Activated T-helper 1 cell treated with anti-CD3 and anti-CD28 coated beads, Interleukin-12 subunit alpha, Interleukin-12 subunit beta, Interleukin-2, Interleukin-4 antibody, amounts not matched to agents 30 ng/mL and 10 ng/mL and 1 ng/mL, durations not matched to agents 14 hours and 24 hours and 36 hours (primary cell): ENCODE results near the gene CBLN4. TPM values are rescaled to one million over a fixed set of nuclear protein-coding genes. Genes with fewer than 3 reads are reported as not detected.

Experiments
- DNase-seq: peaks from one replicate; pipeline ENCODE4 v3.0.0; 2021; ENCODE audit warnings: low spot score
- H3K27ac Mint-ChIP-seq: one replicate; pipeline ENCODE4 v1.8.0; 2021; ENCODE audit warnings: mild to moderate bottlenecking, mixed read lengths
- H3K27me3 Mint-ChIP-seq: one replicate; pipeline ENCODE4 v1.8.0; 2022; ENCODE audit warnings: mild to moderate bottlenecking, moderate library complexity, mixed read lengths; ENCODE audit not compliant: insufficient read depth
- H3K36me3 Mint-ChIP-seq: one replicate; pipeline ENCODE4 v1.8.0; 2021; ENCODE audit warnings: low read depth, mixed read lengths
- H3K4me1 Mint-ChIP-seq: one replicate; pipeline ENCODE4 v1.8.0; 2021; ENCODE audit warnings: low read depth, mixed read lengths
- H3K4me3 Mint-ChIP-seq: one replicate; pipeline ENCODE4 v1.8.0; 2021; ENCODE audit warnings: mild to moderate bottlenecking, moderate library complexity, mixed read lengths
- H3K9me3 Mint-ChIP-seq: one replicate; pipeline ENCODE4 v1.8.0; 2021; ENCODE audit warnings: mixed read lengths
- intact Hi-C: fragments of 100-400 bp; cut with micrococcal nuclease; formaldehyde crosslinking; loops from one replicate; pipeline ENCODE4 v1.15.1; 2024
- total RNA-seq: library from RNA; stranded (reverse); gene quantifications from 2 replicates; pipeline ENCODE4 v1.2.3, GENCODE V29; 2022

Gene CBLN4
- total RNA-seq, result not detected in 2 replicates

- H3K4me3 Mint-ChIP-seq, result no peak within 1 kb of the TSS
- no peaks in the 10 kb centered on the region for H3K4me1 Mint-ChIP-seq
- H3K9me3 Mint-ChIP-seq, result peaks cover 9% of the 10 kb centered on the region
- no peak for DNase-seq
- intact Hi-C loops, result no loop called here
- peaks cover 14% of the 10 kb centered on the region for H3K27me3 Mint-ChIP-seq
- H3K36me3 Mint-ChIP-seq, result peaks cover 1% of the 10 kb centered on the region
- H3K27ac Mint-ChIP-seq, result no peak within 1 kb of the TSS
Observed at GRCh38 chr20:56005389-56005715, at the start of gene CBLN4. CBLN4 (minus strand) TSS chr20:56005519; CDS start chr20:56004171, 1,348 bp downstream.

GRCh38 chr20:56043227-56043626 is 37.9 kb upstream of the CBLN4 start:
- Mint-ChIP-seq H3K4me3 (no peak overlapping the region), H3K27ac (no peak overlapping the region), H3K4me1 (no peaks in the 10 kb centered on the region), H3K36me3 (no peaks in the 10 kb centered on the region), H3K9me3 (peaks cover 14% of the 10 kb centered on the region), H3K27me3 (no peaks in the 10 kb centered on the region)
- DNase-seq, result no peak
- intact Hi-C loops, result no loop called here

GRCh38 chr20:56032251-56032650 is 26.9 kb upstream of the CBLN4 start:
- Mint-ChIP-seq H3K4me3 (no peak overlapping the region), H3K27me3 (no peaks in the 10 kb centered on the region)
- intact Hi-C loops, result no loop called here

GRCh38 chr20:56018716-56019115 is 13.4 kb upstream of the CBLN4 start:
- no peaks in the 10 kb centered on the region for H3K4me1 Mint-ChIP-seq
- DNase-seq, result no peak

More at GRCh38 chr20:56032251-56032650, 26.9 kb upstream of the CBLN4 start:
- Mint-ChIP-seq H3K36me3 (no peaks in the 10 kb centered on the region), H3K9me3 (peaks cover 47% of the 10 kb centered on the region), H3K27ac (no peak overlapping the region), H3K4me1 (no peaks in the 10 kb centered on the region)
- DNase-seq, result no peak

GRCh38 chr20:56018194-56018593 is 12.9 kb upstream of the CBLN4 start:
- Mint-ChIP-seq H3K27ac (no peak overlapping the region), H3K4me3 (no peak overlapping the region), H3K9me3 (peaks cover 25% of the 10 kb centered on the region), H3K4me1 (no peaks in the 10 kb centered on the region), H3K36me3 (no peaks in the 10 kb centered on the region), H3K27me3 (no peaks in the 10 kb centered on the region)
- intact Hi-C loops, result no loop called here
- DNase-seq, result no peak

More at GRCh38 chr20:56018716-56019115, 13.4 kb upstream of the CBLN4 start:
- Mint-ChIP-seq H3K4me3 (no peak overlapping the region), H3K27me3 (no peaks in the 10 kb centered on the region), H3K9me3 (peaks cover 25% of the 10 kb centered on the region), H3K36me3 (no peaks in the 10 kb centered on the region), H3K27ac (no peak overlapping the region)
- intact Hi-C loops, result no loop called here

GRCh38 chr20:56017560-56017959 is 12.2 kb upstream of the CBLN4 start:
- Mint-ChIP-seq H3K4me1 (no peaks in the 10 kb centered on the region), H3K27me3 (no peaks in the 10 kb centered on the region), H3K9me3 (peaks cover 29% of the 10 kb centered on the region), H3K36me3 (no peaks in the 10 kb centered on the region), H3K4me3 (no peak overlapping the region), H3K27ac (no peak overlapping the region)
- intact Hi-C loops, result no loop called here
- DNase-seq, result no peak

GRCh38 chr20:56014998-56015397 is 9.7 kb upstream of the CBLN4 start:
- intact Hi-C loops, result no loop called here
- H3K36me3 Mint-ChIP-seq, result no peaks in the 10 kb centered on the region
- no peak overlapping the region for H3K4me3 Mint-ChIP-seq
- H3K9me3 Mint-ChIP-seq, result peaks cover 28% of the 10 kb centered on the region
- no peak for DNase-seq
- no peak overlapping the region for H3K27ac Mint-ChIP-seq
- no peaks in the 10 kb centered on the region for H3K4me1 Mint-ChIP-seq
- H3K27me3 Mint-ChIP-seq, result no peaks in the 10 kb centered on the region

- intact Hi-C loops, result no loop called here
- no peak for DNase-seq
- Mint-ChIP-seq H3K4me1 (no peaks in the 10 kb centered on the region), H3K27me3 (no peaks in the 10 kb centered on the region), H3K4me3 (no peak overlapping the region), H3K27ac (no peak overlapping the region), H3K36me3 (no peaks in the 10 kb centered on the region), H3K9me3 (peaks cover 21% of the 10 kb centered on the region)
Observed at GRCh38 chr20:56014151-56014550, 8.8 kb upstream of the CBLN4 start.

- H3K36me3 Mint-ChIP-seq, result peaks cover 1% of the 10 kb centered on the region
- intact Hi-C loops, result no loop called here
- no peaks in the 10 kb centered on the region for H3K4me1 Mint-ChIP-seq
- no peak overlapping the region for H3K4me3 Mint-ChIP-seq
- H3K9me3 Mint-ChIP-seq, result peaks cover 9% of the 10 kb centered on the region
- H3K27me3 Mint-ChIP-seq, result peaks cover 14% of the 10 kb centered on the region
- no peak for DNase-seq
- no peak overlapping the region for H3K27ac Mint-ChIP-seq
Observed at GRCh38 chr20:56004611-56005388, 519 bp downstream of the CBLN4 start.

GRCh38 chr20:56004007-56004406 is 1.3 kb downstream of the CBLN4 start:
- Mint-ChIP-seq H3K27me3 (peaks cover 14% of the 10 kb centered on the region), H3K9me3 (peaks cover 9% of the 10 kb centered on the region), H3K4me3 (no peak overlapping the region), H3K27ac (no peak overlapping the region), H3K4me1 (no peaks in the 10 kb centered on the region), H3K36me3 (peaks cover 1% of the 10 kb centered on the region)
- intact Hi-C loops, result no loop called here
- DNase-seq, result no peak

- H3K9me3 Mint-ChIP-seq, result peaks cover 9% of the 10 kb centered on the region
- peaks cover 14% of the 10 kb centered on the region for H3K27me3 Mint-ChIP-seq
- no peaks in the 10 kb centered on the region for H3K4me1 Mint-ChIP-seq
- H3K4me3 Mint-ChIP-seq, result no peak overlapping the region
- no peak for DNase-seq
- H3K36me3 Mint-ChIP-seq, result peaks cover 1% of the 10 kb centered on the region
- no peak overlapping the region for H3K27ac Mint-ChIP-seq
- intact Hi-C loops, result no loop called here
Observed at GRCh38 chr20:56002908-56003800, 2.2 kb downstream of the CBLN4 start.

- no peak for DNase-seq
- peaks cover 10% of the 10 kb centered on the region for H3K9me3 Mint-ChIP-seq
- H3K27ac Mint-ChIP-seq, result no peak overlapping the region
- no peaks in the 10 kb centered on the region for H3K4me1 Mint-ChIP-seq
- H3K27me3 Mint-ChIP-seq, result peaks cover 14% of the 10 kb centered on the region
- intact Hi-C loops, result no loop called here
- H3K36me3 Mint-ChIP-seq, result peaks cover 1% of the 10 kb centered on the region
- H3K4me3 Mint-ChIP-seq, result no peak overlapping the region
Observed at GRCh38 chr20:56001890-56002289, 3.4 kb downstream of the CBLN4 start.

GRCh38 chr20:56001106-56001785 is 4.1 kb downstream of the CBLN4 start:
- peaks cover 14% of the 10 kb centered on the region for H3K27me3 Mint-ChIP-seq
- H3K9me3 Mint-ChIP-seq, result peaks cover 9% of the 10 kb centered on the region
- peaks cover 1% of the 10 kb centered on the region for H3K36me3 Mint-ChIP-seq
- DNase-seq, result no peak
- no peak overlapping the region for H3K27ac Mint-ChIP-seq
- H3K4me1 Mint-ChIP-seq, result no peaks in the 10 kb centered on the region
- H3K4me3 Mint-ChIP-seq, result no peak overlapping the region
- intact Hi-C loops, result no loop called here
